Thymus (tissue), 11 donors: Measurements from ENCODE around the gene DAZAP1. TPM values are rescaled to one million over a fixed set of nuclear protein-coding genes. Genes with fewer than 3 reads are reported as not detected.

Source experiments
- DNase-seq, 9 donors: peaks; one replicate each; pipeline ENCODE4 v3.0.0-alpha.2; 2013; ENCODE audit warnings: low spot score in 9 of 9, low read depth in 6 of 9, missing footprints in 1 of 9
- H3K27ac ChIP-seq, 2 donors: one replicate each; pipeline ENCODE4 v1.5.1; 2013; ENCODE audit warnings: control low read depth in 1 of 2, low read depth in 1 of 2, low read length in 1 of 2, mild to moderate bottlenecking in 1 of 2, moderate library complexity in 1 of 2
- H3K27me3 ChIP-seq, 2 donors: one replicate each; pipeline ENCODE4 v1.5.1; 2013; ENCODE audit warnings: low read length in 1 of 2; ENCODE audit not compliant: control insufficient read depth in 2 of 2, insufficient read depth in 1 of 2
- H3K36me3 ChIP-seq, 2 donors: one replicate each; pipeline ENCODE4 v1.5.1; 2013; ENCODE audit warnings: low read length in 1 of 2, mild to moderate bottlenecking in 1 of 2, moderate library complexity in 1 of 2; ENCODE audit not compliant: control insufficient read depth in 2 of 2, insufficient read depth in 2 of 2
- H3K4me1 ChIP-seq, 2 donors: one replicate each; pipeline ENCODE4 v1.5.1; 2013; ENCODE audit warnings: low read length in 2 of 2; ENCODE audit not compliant: control insufficient read depth in 2 of 2, insufficient read depth in 2 of 2
- H3K4me3 ChIP-seq, 2 donors: one replicate each; pipeline ENCODE4 v1.5.1; 2013; ENCODE audit warnings: low read length in 2 of 2, control low read depth in 1 of 2, mild to moderate bottlenecking in 1 of 2
- H3K9me3 ChIP-seq, 2 donors: one replicate each; pipeline ENCODE4 v1.5.1; 2013; ENCODE audit warnings: low read length in 1 of 2, mild to moderate bottlenecking in 1 of 2; ENCODE audit not compliant: control insufficient read depth in 2 of 2, insufficient read depth in 1 of 2
- WGBS: extraction: QIAGEN DNeasy Blood & Tissue Kit; methylation state at CpG from one replicate; pipeline ENCODE4 v1.1.7; 2013; 5-methylcytosine and 5-hydroxymethylcytosine counted together
- polyA plus RNA-seq: library from polyadenylated mRNA; stranded (reverse); fragments of 200-250 nt; gene quantifications from one replicate; pipeline ENCODE4 v1.2.3, GENCODE V29; 2013
- total RNA-seq: library from RNA; stranded (reverse); fragments of 120-200 nt; gene quantifications from one replicate; pipeline ENCODE4 v1.2.4, GENCODE V29; 2013
- donor health status: healthy.

Gene DAZAP1
- total and polyA plus RNA-seq, 2 donors: 67.8 to 112 TPM

DNA sequence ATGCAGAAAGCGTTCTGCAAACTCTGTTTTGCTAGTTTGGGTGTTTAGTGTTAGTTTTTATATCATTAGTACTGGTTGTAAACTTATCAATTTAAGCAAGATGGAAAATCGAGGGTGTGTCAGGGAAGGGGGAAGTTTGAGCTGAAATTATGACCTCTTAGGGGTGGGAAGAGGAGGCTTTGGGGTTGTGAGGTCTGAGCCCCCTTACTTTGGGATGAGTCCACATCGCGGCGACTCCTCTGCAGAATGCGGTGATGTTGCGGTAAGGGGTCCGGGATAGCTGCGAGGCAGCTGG lies 24.4 kb upstream of the DAZAP1 start:
- Histone ChIP-seq H3K4me3 (peak overlapping the region; percentile 14 to 87), H3K4me1 (peaks cover 10 to 12% of the 10 kb centered on the region in 2 donors), H3K27ac (no peak overlapping the region), H3K9me3 (peaks cover 0 to 4% of the 10 kb centered on the region in 2 donors), H3K27me3 (peaks cover 0 to 17% of the 10 kb centered on the region in 2 donors), H3K36me3 (peaks cover 6 to 12% of the 10 kb centered on the region in 2 donors)
- 16% methylated on average over 9 of the region's 9 CpGs for WGBS
- no peak for DNase-seq

DNA sequence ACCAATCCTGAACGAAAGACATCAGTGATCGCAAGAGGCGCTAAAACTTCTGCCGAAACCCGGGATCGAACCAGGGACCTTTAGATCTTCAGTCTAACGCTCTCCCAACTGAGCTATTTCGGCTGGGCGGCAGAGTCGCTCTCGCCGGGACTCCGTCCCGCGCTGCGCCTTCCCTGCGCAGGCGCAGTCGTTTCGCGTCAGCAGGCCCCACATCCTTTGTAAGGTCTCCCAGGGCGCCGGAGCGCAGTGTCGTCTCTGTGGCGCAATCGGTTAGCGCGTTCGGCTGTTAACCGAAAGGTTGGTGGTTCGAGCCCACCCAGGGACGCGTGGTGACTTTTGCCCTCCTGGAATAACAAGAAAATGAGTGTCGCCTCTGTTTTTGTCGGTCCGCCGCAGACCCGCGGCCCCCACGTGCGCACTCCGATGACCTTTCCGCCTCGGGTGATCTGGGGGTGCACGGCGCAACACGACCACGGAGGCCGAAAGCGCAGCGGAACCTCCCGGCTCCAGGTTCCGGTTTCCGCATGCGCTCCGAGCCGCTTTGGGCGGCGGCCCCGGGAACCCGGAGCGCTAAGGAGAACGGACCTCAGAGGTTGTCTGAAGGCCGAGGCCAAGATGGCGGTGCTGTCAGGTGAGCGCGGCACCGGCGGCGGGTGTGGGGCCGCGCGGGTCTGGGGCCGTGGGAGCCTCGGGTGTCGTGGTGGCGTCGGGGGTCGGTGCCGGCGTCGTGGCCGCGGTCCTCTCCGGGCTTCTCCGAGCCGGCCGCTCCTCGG lies 23.9 kb upstream of the DAZAP1 start, which contains the start of gene NDUFS7:
Gene NDUFS7 (plus strand): TSS at position 596 of the 773 bp plus-strand sequence. CDS start 20 bp downstream, at position 616.
- Histone ChIP-seq H3K36me3 (peaks cover 10 to 17% of the 10 kb centered on the region in 2 donors), H3K4me3 (peak within 1 kb of the TSS; percentile 87 to 92), H3K9me3 (peaks cover 0 to 7% of the 10 kb centered on the region in 2 donors), H3K27me3 (peaks cover 0 to 17% of the 10 kb centered on the region in 2 donors), H3K27ac (peak within 1 kb of the TSS; percentile 96 to 97), H3K4me1 (peaks cover 10 to 12% of the 10 kb centered on the region in 2 donors)
- peak; percentile 81 to 97 (median 88) for DNase-seq
- WGBS: under 1% methylated on average over 90 of the region's 90 CpGs

DNA sequence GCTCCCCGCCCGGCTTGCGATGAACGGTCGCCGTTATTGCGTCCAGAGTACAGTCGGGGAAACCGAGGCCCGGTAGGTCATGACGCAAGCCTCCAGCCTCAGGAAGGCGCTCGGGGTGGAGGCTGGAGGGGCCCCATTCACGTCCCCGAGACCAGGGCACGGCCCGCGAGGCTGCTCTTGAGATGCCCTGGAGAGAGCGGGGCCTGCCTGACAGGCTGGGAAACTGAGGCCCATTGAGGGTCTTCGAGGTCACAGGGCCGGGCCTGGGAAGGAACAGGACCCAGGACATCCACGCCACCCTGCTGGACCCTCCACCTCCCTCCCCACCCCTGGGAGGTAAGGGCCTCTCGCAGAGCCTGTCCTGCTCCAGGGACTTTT lies 23.3 kb upstream of the DAZAP1 start:
- H3K27ac ChIP-seq: peak overlapping the region; percentile 71 to 97
- WGBS: 2% methylated on average over 23 of the region's 23 CpGs
- H3K36me3 ChIP-seq: peaks cover 16 to 22% of the 10 kb centered on the region in 2 donors
- H3K27me3 ChIP-seq: peaks cover 0 to 17% of the 10 kb centered on the region in 2 donors
- peaks cover 10 to 12% of the 10 kb centered on the region in 2 donors for H3K4me1 ChIP-seq
- peak overlapping the region; percentile 87 to 92 for H3K4me3 ChIP-seq
- H3K9me3 ChIP-seq: peaks cover 0 to 7% of the 10 kb centered on the region in 2 donors
- no peak for DNase-seq

DNA sequence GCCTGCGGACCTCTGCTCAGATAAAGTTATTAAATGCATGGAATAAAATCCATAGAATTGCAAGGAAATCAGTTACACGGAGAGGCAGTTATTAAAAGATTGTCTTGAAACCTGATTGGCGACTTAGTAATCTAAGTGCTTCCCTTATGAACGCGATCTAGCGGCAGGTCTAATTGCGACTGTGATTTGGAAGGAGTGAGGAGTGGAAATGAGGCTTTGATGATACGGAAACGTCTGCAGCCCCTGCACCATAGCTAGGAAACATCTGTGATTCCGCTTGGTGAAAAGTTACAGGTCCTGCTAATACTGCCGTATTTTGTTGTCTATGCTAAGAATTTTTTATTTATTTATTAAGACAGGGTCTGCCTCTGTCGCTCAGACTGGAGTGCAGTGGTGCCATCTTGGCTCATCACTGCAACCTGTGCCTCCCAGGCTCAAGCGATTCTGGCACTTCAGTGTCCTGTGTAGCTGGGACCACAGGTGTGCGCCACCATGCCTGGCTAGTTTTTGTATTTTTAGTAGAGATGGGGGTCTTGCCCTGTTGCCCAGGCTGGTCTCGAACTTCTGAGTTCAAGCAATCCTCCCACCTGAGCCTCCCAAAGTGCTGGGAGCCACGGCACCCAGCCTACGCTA lies 22.8 kb upstream of the DAZAP1 start:
- peaks cover 0 to 7% of the 10 kb centered on the region in 2 donors for H3K9me3 ChIP-seq
- WGBS: 29% methylated on average over 17 of the region's 17 CpGs
- H3K27ac ChIP-seq: peak overlapping the region; percentile 20 to 71
- H3K4me1 ChIP-seq: peaks cover 10 to 12% of the 10 kb centered on the region in 2 donors
- H3K4me3 ChIP-seq: peak overlapping the region; percentile 87 to 92
- peaks cover 21 to 28% of the 10 kb centered on the region in 2 donors for H3K36me3 ChIP-seq
- peaks cover 0 to 17% of the 10 kb centered on the region in 2 donors for H3K27me3 ChIP-seq
- DNase-seq: peak in 1 of 9 donors; percentile 25

DNA sequence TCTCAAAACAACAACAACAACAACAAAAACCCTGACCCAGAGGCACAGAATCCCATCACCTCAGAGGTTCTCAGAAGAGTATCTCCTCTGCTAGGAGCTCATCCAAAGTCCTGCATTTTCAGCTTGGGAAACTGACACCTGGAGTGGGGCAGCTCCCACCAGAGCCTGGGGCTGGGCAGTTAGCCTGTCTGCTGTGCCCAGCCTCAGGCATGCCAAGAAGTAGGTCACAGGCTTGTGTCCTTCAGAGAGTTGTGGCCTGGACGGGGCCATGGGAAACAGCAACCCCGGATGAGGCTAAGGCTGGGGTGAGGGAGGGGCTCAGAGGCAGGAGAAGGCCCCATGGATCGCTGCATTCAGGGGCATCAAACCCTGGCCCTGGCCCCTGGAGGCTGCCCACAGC lies 21.6 kb upstream of the DAZAP1 start:
- H3K4me1 ChIP-seq: peaks cover 10 to 12% of the 10 kb centered on the region in 2 donors
- H3K27ac ChIP-seq: no peak overlapping the region
- H3K36me3 ChIP-seq: peaks cover 29 to 32% of the 10 kb centered on the region in 2 donors
- no peak for DNase-seq
- 97% methylated on average over 3 of the region's 3 CpGs for WGBS
- no peak overlapping the region for H3K4me3 ChIP-seq
- peaks cover 0 to 11% of the 10 kb centered on the region in 2 donors for H3K27me3 ChIP-seq
- peaks cover 0 to 7% of the 10 kb centered on the region in 2 donors for H3K9me3 ChIP-seq

DNA sequence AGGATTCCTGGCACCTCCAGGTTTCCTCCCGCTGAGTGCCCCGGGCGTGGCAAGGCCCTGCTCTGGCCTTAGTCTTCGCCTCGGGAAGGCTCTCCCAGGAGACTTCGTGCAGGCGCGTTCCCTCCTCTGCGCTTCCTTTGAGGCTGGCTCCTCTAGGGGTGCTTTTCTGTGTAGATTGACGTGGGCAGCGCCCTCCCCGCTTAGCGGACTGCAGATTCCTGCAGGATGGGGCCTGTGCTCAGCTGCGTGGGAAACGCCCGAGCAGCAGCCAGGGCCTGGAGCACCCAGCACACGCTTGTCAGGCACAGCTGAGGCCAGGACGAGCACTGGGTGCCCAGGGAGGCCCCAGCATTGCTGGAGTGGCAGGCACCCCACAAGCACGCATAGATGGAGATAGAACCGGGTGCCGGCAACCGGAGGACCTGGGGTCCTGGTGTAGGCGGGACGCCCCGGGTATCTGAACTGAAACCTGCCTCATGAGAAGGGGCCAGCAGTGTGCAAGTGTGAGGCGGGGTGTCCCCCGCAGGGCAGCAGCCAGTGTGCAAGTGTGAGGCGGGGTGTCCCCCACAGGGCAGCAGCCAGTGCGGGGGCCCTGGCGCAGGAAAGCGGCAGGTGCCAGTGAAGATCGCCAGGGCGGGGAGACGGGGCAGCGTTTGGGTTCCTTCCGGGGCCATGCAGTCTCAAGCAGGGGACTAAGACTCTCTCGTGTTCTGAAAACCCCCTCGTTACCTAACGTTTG lies 20.3 kb upstream of the DAZAP1 start:
- peaks cover 10 to 12% of the 10 kb centered on the region in 2 donors for H3K4me1 ChIP-seq
- H3K9me3 ChIP-seq: peaks cover 0 to 7% of the 10 kb centered on the region in 2 donors
- 97% methylated on average over 39 of the region's 39 CpGs for WGBS
- H3K4me3 ChIP-seq: no peak overlapping the region
- H3K27me3 ChIP-seq: peaks cover 0 to 2% of the 10 kb centered on the region in 2 donors
- no peak overlapping the region for H3K27ac ChIP-seq
- no peak for DNase-seq
- H3K36me3 ChIP-seq: peaks cover 37 to 40% of the 10 kb centered on the region in 2 donors

DNA sequence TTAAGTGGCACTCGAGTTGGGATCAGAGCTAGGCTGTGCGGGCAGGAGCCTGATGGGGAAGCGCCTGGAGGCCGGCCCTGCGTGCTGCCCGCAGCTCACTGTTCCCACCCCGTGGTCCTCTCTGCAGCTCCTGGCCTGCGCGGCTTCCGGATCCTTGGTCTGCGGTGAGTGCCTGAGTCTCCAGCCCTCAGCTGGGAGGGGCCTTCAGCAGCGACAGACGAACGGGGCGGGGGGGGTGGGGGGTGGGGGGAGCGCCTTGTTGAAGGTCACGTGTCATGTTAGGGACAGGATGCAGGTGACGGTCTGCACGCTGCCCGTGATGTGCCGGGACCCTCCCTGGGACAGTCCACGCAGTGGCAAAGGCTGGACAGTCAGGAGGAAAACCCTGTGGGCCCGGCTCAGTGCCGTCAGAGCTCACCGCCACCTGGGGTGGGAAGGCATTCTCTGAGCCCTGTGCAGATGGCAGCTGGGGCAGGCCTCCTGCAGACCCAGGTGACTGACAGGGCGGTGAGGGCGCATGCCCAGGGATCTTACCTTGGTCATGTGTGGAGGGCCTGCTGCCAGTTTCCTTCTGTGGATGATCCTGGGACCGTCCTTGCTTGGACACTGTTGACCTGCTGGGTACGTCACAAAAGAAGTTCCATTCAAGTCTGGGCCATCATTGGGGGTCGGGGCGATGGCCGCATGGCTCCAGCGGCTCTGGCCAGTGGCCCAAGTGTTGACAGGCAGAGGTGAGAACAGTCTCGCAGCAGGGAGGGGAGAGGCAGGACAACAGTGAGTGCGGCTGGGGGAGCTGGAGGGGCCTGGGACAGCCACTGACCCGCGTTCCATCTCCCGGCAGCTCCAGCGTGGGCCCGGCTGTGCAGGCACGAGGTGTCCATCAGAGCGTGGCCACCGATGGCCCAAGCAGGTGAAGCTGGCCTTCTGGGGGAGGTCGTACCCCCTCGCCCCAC lies 19.4 kb upstream of the DAZAP1 start:
- Histone ChIP-seq H3K4me1 (peaks cover 10 to 12% of the 10 kb centered on the region in 2 donors), H3K4me3 (no peak overlapping the region), H3K9me3 (peaks cover 0 to 7% of the 10 kb centered on the region in 2 donors), H3K27me3 (no peaks in the 10 kb centered on the region), H3K27ac (no peak overlapping the region), H3K36me3 (peaks cover 45 to 48% of the 10 kb centered on the region in 2 donors)
- WGBS: 96% methylated on average over 45 of the region's 45 CpGs
- no peak for DNase-seq

DNA sequence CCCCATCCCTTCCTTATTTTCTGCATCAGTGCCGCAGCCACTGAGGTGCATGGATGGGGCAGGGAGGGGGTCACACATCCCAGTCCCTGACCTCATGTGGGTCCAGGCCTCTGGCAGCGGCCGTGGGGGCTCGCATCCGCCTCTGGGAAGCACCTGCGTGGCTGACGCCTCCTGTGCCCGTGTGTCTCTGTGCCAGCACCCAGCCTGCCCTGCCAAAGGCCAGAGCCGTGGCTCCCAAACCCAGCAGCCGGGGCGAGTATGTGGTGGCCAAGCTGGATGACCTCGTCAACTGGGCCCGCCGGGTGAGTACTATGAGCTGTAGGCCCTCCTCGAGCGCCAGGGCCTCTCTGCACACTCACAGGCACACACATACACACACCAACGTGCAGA lies 18.8 kb upstream of the DAZAP1 start:
- Histone ChIP-seq H3K4me3 (no peak overlapping the region), H3K36me3 (peaks cover 51 to 55% of the 10 kb centered on the region in 2 donors), H3K27ac (no peak overlapping the region), H3K4me1 (peaks cover 10% of the 10 kb centered on the region in 2 donors), H3K9me3 (peaks cover 0 to 7% of the 10 kb centered on the region in 2 donors), H3K27me3 (no peaks in the 10 kb centered on the region)
- DNase-seq: no peak
- WGBS: 99% methylated on average over 17 of the region's 17 CpGs
